ENCODE data around the gene USP54.

GRCh38 chr10:73448384-73448783 lies 142.8 kb downstream of the USP54 start:
- TF ChIP-seq CTCF (conservative IDR thresholded peaks at IDR 0.05) = no peak
- TF ChIP-seq ZFX (IDR thresholded peaks at IDR 0.05) = no peak

Measured in C4-2B (cell line).